ENCODE results near the gene SERPINB5.
"Not testable (repeated sequence)": the region's sequence is repeated elsewhere in the genome, so short reads cannot be mapped to it uniquely, and the experiment has no call there.

Gene SERPINB5

DNA sequence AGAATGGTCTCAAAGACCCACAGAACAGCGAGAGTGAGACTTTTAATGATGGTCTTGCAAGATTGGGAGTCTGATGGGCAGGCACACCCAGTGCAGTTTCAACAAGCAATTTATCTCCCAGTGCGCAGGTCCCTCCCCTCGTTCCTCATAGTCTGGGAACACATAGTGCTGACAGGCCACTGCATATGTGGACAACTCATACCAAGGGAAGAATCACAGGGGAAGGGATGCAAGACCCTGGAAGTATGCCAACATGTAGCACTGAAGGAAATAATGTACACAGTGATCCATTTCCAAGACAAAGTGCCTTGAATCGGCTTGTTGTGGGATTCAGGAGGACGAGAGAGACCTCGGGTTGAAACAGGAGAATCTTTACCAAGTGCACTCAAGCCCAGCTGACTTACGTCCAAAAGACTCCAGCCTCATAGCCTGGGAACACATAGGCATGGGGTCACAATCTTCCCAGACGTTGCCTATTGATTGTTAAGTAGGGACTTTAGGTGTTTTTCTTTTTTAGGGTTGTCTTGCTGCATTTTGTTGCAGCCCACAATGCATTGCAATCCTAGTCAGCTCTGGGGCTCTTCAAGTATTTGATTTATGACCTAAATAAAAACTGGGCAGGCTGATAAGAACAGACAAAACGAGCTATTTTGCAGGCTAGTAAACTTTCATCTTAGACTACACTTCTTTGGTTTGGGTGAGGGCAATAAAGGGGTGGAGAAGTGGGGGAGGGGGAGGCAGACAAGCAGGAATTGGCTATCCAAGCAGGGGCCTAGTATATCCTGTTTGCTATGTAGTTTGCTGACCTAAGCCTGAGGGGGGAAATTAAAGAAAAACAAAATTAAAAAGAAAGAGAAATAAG, 24.7 kb upstream of the SERPINB5 start:
- H3K27ac Mint-ChIP-seq: no peak overlapping the region
- H3K4me1 Mint-ChIP-seq (ENCODE audit: low read depth): no peaks in the 10 kb centered on the region
- H3K36me3 Mint-ChIP-seq (ENCODE audit: low read depth): no peaks in the 10 kb centered on the region
- no peak overlapping the region for H3K4me3 Mint-ChIP-seq
- DNase-seq: no peak
- no peaks in the 10 kb centered on the region for H3K27me3 Mint-ChIP-seq
- no peaks in the 10 kb centered on the region for H3K9me3 Mint-ChIP-seq

DNA sequence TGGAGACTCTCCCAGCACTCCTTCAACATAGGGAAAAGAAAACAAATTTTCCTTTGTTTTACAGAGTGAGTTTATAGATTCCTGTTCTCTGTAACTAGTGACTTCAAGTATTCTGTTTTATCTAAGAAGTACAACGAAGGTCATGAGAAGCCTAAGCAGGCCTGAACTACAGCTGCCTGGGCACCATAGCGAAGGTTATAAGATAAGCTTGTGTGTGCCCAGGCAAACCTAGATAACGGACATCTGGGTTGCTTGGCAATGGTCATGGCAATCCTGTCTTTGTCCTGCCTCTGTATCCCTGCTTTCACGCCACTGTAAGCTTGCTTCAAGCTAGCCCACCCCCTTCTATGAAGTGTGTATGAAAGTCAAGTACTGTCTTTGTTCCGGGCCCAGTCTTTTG, 24.0 kb upstream of the SERPINB5 start:
- H3K4me1 Mint-ChIP-seq (ENCODE audit: low read depth); H3K4me3 Mint-ChIP-seq; DNase-seq; H3K9me3 Mint-ChIP-seq; H3K27ac Mint-ChIP-seq; H3K36me3 Mint-ChIP-seq (ENCODE audit: low read depth); H3K27me3 Mint-ChIP-seq: not testable (repeated sequence)

DNA sequence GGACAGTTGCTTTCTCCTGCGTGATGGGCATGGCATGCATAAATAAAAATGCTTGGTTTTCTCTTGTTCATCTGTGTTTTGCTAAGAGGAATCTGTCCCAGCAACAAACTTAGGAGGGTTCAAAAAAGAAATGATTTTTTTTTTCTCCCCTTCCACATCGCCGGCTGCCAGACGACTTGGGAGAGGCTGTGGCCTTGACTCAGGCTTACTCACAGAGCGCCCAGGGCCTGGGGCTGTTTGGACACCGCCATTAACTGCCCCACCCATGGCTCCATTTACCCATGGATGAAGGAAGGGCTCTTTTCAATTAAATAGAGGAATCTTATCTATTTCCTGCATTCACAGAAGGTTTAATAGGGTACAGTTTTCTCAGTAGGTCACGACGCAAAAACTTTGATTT, 22.3 kb upstream of the SERPINB5 start:
- no peak overlapping the region for H3K27ac Mint-ChIP-seq
- DNase-seq: no peak
- no peaks in the 10 kb centered on the region for H3K4me1 Mint-ChIP-seq (ENCODE audit: low read depth)
- H3K36me3 Mint-ChIP-seq (ENCODE audit: low read depth): no peaks in the 10 kb centered on the region
- H3K4me3 Mint-ChIP-seq: no peak overlapping the region
- no peaks in the 10 kb centered on the region for H3K9me3 Mint-ChIP-seq
- no peaks in the 10 kb centered on the region for H3K27me3 Mint-ChIP-seq

DNA sequence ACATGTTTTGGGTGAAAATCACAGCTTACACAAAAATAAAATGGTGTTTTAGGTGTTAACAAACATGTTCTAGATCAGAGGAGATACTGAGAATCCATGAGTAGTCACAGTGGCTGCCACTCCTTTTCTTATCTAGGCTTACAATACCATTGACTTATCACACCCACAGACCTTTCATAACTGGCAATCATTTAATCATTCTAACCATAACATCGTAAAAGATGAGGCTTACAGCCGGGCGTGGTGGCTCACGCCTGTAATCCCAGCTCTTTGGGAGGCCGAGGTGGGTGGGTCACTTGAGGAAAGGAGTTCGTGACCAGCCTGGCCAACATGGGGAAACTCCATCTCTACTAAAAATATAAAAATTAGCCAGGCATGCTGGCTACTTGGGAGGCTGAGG, 18.8 kb upstream of the SERPINB5 start:
- DNase-seq: no peak
- no peaks in the 10 kb centered on the region for H3K4me1 Mint-ChIP-seq (ENCODE audit: low read depth)
- H3K27me3 Mint-ChIP-seq: peaks cover 3% of the 10 kb centered on the region
- H3K36me3 Mint-ChIP-seq (ENCODE audit: low read depth): no peaks in the 10 kb centered on the region
- no peaks in the 10 kb centered on the region for H3K9me3 Mint-ChIP-seq
- no peak overlapping the region for H3K4me3 Mint-ChIP-seq
- H3K27ac Mint-ChIP-seq: no peak overlapping the region

DNA sequence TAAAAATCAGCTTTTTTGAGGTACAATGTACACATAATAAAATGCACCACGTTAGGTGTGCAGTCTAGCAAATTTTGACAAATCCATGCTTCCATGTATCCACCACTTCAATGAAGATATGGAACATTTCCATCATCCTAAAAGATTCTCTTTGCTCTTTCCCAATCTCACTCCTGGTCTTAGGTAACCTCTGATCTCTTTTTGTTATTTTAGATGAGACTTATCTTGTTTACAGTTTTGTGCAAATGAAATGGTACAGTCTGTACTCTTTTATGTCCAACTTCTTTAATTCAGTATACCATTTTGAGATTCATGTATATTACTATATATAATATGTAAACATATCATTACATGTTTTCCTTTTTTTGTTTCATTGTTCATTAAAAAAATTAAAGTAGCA, 16.3 kb upstream of the SERPINB5 start:
- H3K27me3 Mint-ChIP-seq: peaks cover 21% of the 10 kb centered on the region
- H3K4me3 Mint-ChIP-seq: no peak overlapping the region
- peaks cover 9% of the 10 kb centered on the region for H3K4me1 Mint-ChIP-seq (ENCODE audit: low read depth)
- no peak for DNase-seq
- H3K27ac Mint-ChIP-seq: no peak overlapping the region
- no peaks in the 10 kb centered on the region for H3K36me3 Mint-ChIP-seq (ENCODE audit: low read depth)
- no peaks in the 10 kb centered on the region for H3K9me3 Mint-ChIP-seq

DNA sequence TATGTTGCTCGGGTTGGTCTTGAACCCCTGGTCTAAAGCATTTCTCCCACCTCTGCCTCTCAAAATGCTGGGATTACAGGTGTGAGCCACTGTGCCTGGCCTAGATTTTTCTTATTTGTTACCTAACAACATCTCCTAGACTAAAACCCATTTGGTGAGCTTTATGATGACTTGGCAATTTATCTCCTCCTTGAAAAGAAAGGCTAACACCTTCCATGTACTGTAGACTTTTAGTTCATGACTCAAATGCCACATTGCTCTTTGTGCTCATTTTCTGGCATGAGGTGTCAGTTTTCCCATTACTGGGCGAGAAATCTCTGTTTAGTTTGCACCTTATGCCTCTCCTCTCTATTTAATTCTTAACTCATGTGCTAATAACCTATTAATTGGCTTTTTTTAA, 12.3 kb upstream of the SERPINB5 start:
- Mint-ChIP-seq H3K4me1 (ENCODE audit: low read depth) (peaks cover 9% of the 10 kb centered on the region), H3K27me3 (peaks cover 25% of the 10 kb centered on the region), H3K36me3 (ENCODE audit: low read depth) (no peaks in the 10 kb centered on the region), H3K9me3 (no peaks in the 10 kb centered on the region), H3K27ac (no peak overlapping the region), H3K4me3 (no peak overlapping the region)
- DNase-seq: no peak

DNA sequence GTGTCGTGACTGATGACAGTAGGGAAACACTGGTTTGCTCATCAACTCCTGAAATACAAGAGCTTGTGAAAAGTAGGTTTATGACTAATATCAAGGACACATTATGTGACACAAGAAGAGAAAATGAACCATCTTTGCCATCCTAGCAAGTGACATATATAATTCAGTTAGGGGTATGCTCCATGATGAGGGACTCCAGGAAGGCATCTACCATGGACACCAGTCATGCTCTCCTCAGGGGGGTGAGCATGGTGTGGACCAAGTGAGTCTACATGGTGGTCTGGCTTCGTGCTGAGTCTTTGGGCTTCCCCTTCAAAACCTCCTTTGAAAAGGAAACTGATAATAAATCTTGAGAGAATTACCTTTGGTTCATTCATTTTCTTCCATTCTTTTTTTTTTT, 11.7 kb upstream of the SERPINB5 start:
- no peak for DNase-seq
- Mint-ChIP-seq H3K9me3 (no peaks in the 10 kb centered on the region), H3K27me3 (peaks cover 25% of the 10 kb centered on the region), H3K4me1 (ENCODE audit: low read depth) (peaks cover 9% of the 10 kb centered on the region), H3K4me3 (no peak overlapping the region), H3K27ac (no peak overlapping the region), H3K36me3 (ENCODE audit: low read depth) (no peaks in the 10 kb centered on the region)

DNA sequence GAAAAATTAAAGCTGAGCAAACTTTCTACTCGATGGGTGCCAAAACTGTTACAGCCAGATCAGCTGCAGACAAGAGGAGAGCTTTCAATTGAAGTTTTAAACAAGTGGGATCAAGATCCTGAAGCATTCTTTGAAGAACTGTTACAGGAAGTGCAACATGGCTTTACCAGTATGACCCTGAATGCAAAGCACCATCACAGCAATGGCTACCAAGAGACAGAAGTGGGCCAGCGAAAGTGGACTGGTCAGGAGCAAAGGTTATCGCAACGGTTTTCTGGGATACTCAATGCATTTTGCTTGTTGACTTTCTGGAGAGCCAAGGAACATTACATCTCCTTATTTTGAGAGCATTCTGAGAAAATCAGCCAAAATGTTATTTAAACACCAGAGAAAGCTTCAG, 9.1 kb upstream of the SERPINB5 start:
- H3K27ac Mint-ChIP-seq: no peak overlapping the region
- H3K27me3 Mint-ChIP-seq: peaks cover 25% of the 10 kb centered on the region
- no peak overlapping the region for H3K4me3 Mint-ChIP-seq
- H3K9me3 Mint-ChIP-seq: no peaks in the 10 kb centered on the region
- peaks cover 9% of the 10 kb centered on the region for H3K4me1 Mint-ChIP-seq (ENCODE audit: low read depth)
- no peaks in the 10 kb centered on the region for H3K36me3 Mint-ChIP-seq (ENCODE audit: low read depth)
- no peak for DNase-seq

DNA sequence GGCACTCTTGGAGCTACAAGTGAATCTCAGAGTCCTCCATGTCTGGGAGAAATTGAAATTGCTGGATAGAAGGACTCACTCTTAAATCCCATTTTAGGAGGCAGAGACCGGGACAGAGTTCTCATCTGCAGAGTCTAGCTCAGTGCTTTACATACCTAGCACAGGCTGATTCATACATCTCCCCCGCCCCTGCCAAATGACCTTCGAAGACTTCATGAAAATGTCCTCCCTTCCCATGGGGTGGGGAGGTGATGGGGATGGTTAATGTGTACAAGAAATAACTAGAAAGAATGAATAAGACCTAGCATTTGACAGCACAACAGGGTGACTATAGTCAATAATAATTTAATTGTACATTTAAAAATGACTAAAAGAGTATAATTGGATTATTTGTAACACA, 8.2 kb upstream of the SERPINB5 start:
- no peak for DNase-seq
- no peak overlapping the region for H3K4me3 Mint-ChIP-seq
- no peak overlapping the region for H3K27ac Mint-ChIP-seq
- H3K4me1 Mint-ChIP-seq (ENCODE audit: low read depth): peaks cover 9% of the 10 kb centered on the region
- no peaks in the 10 kb centered on the region for H3K9me3 Mint-ChIP-seq
- H3K27me3 Mint-ChIP-seq: peaks cover 19% of the 10 kb centered on the region
- no peaks in the 10 kb centered on the region for H3K36me3 Mint-ChIP-seq (ENCODE audit: low read depth)

DNA sequence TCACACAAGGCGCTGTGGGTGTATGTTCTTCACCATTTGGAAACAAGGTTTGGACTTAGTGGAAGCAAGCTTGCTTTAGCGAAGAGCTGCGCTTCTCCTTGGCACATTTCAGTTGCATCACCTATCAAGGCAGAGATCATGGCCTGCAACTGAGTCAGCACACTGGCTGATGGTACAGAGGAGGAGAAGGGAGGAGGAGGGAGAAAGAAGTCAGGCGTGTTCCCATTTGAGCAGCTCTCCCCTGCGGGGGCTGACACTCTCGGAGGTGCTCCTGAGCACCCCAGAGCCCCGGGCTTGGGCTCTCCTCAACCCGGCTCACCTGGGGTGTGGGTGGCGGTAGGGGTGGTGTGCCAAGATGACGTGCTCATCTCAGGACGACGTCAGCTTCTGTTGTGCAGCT, 6.0 kb upstream of the SERPINB5 start:
- Mint-ChIP-seq H3K27me3 (peaks cover 10% of the 10 kb centered on the region), H3K27ac (no peak overlapping the region), H3K36me3 (ENCODE audit: low read depth) (no peaks in the 10 kb centered on the region), H3K9me3 (no peaks in the 10 kb centered on the region), H3K4me3 (no peak overlapping the region), H3K4me1 (ENCODE audit: low read depth) (no peaks in the 10 kb centered on the region)
- DNase-seq: no peak

DNA sequence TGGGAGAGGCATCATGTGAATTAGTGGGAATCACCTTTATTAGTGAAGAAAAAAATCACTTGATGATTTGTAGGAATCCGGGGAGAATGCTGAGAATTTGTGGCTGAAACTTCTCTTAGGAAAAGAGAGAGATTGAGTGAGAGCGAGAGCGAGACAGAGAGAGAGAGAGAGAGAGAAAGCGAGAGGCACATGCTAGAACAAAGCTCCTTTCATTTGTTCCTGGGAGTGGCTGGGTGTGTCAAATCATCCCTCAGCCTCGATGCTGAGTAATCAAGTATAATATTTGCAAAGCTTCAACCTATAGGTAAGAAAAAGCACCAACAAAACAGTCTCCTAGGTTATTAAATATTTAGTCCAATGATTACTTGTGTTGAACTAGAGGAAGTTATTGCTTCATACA, 4.4 kb upstream of the SERPINB5 start:
- Mint-ChIP-seq H3K27ac (no peak overlapping the region), H3K4me3 (no peak overlapping the region), H3K9me3 (no peaks in the 10 kb centered on the region), H3K27me3 (peaks cover 10% of the 10 kb centered on the region), H3K36me3 (ENCODE audit: low read depth) (no peaks in the 10 kb centered on the region), H3K4me1 (ENCODE audit: low read depth) (no peaks in the 10 kb centered on the region)
- DNase-seq: no peak

DNA sequence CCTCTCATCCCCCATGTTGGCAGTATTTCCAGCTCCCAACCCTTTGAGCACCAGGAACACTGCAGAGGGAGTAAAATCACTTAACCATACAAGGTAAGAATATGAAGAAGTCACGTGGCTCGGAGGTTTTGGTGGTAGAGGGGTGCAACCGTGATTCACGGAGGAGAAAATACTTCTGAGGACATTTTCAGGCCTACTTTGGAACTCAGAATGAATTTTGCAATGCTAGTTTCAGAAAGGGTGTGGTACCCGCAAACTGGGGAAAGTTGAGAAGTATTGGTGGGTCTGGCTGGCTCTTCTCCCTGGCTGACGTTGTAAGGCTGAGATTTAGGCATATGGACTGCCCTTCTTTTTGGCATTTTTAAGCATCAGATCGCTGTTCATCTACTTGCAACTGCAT, 442 bp downstream of the SERPINB5 start:
- no peak for DNase-seq

DNA sequence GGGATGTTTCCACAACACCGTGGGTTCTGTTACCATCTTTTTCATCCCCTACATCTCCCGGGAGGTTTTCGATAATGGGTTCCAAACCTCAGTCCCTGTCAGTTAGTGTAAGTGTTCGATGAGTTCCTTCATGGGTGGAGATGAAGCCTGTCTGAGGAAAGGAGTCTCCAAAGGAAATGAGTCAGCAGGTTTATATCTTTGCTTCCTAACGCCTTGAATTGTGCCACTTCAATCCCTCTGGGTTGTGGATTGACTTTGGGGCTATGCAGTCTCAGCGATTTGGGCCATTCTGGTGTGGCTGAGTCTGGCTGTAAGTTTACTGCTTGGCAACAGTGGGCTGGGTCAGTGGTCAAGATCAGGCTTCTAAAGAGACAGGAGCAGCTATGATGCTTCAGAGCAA, 1.2 kb downstream of the SERPINB5 start:
- H3K4me1 Mint-ChIP-seq (ENCODE audit: low read depth): no peaks in the 10 kb centered on the region
- DNase-seq: no peak
- H3K9me3 Mint-ChIP-seq: no peaks in the 10 kb centered on the region
- H3K36me3 Mint-ChIP-seq (ENCODE audit: low read depth): no peaks in the 10 kb centered on the region
- peaks cover 11% of the 10 kb centered on the region for H3K27me3 Mint-ChIP-seq
- H3K27ac Mint-ChIP-seq: no peak overlapping the region
- H3K4me3 Mint-ChIP-seq: no peak overlapping the region

More for the DNA sequence above, 442 bp downstream of the SERPINB5 start:
- Mint-ChIP-seq H3K4me1 (ENCODE audit: low read depth) (no peaks in the 10 kb centered on the region), H3K4me3 (no peak overlapping the region), H3K36me3 (ENCODE audit: low read depth) (no peaks in the 10 kb centered on the region), H3K27me3 (peaks cover 11% of the 10 kb centered on the region), H3K27ac (no peak overlapping the region), H3K9me3 (no peaks in the 10 kb centered on the region)

DNA sequence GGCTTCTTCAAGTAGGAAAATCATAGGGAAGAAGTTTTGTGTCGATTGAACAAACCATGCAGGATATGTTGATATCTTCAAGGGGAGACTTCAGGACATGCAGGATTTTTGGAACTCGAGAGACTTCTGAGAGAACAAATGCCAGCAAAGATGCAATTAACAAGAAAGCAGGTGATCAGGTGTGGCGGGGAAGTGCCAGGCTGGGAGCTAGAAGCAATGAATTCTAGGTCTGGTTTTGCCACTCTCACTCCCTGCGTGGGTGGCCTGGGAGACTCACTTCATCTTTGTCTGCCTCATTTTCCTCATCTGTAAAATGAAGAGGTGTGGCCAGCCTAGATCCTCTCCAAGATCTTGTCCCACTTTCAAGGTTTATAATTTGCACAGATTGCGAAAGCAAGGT, 3.1 kb downstream of the SERPINB5 start:
- Mint-ChIP-seq H3K9me3 (no peaks in the 10 kb centered on the region), H3K27me3 (peaks cover 14% of the 10 kb centered on the region), H3K27ac (no peak overlapping the region), H3K4me3 (no peak overlapping the region), H3K4me1 (ENCODE audit: low read depth) (no peaks in the 10 kb centered on the region), H3K36me3 (ENCODE audit: low read depth) (no peaks in the 10 kb centered on the region)
- no peak for DNase-seq

DNA sequence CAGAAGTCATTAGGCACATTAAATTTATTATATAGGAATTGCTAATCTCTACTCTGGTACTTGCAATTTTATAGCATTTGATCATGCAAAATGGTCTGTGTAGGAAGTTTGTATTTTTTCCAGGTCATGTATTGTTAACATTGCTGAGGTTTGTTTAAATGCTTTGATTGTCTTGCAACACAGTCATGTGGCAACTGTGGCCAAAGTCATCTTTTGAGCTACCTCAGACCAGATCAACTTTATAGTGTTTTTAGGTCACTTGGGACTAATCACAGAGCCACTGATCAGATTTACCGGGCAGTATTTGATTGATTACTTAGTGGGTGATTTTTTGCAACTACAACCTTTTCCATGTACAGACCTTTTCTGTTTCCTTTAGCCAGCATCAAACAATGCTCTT, 3.7 kb downstream of the SERPINB5 start:
- H3K4me3 Mint-ChIP-seq: no peak overlapping the region
- H3K9me3 Mint-ChIP-seq: no peaks in the 10 kb centered on the region
- H3K27me3 Mint-ChIP-seq: peaks cover 13% of the 10 kb centered on the region
- H3K4me1 Mint-ChIP-seq (ENCODE audit: low read depth): no peaks in the 10 kb centered on the region
- no peak overlapping the region for H3K27ac Mint-ChIP-seq
- DNase-seq: no peak
- no peaks in the 10 kb centered on the region for H3K36me3 Mint-ChIP-seq (ENCODE audit: low read depth)

DNA sequence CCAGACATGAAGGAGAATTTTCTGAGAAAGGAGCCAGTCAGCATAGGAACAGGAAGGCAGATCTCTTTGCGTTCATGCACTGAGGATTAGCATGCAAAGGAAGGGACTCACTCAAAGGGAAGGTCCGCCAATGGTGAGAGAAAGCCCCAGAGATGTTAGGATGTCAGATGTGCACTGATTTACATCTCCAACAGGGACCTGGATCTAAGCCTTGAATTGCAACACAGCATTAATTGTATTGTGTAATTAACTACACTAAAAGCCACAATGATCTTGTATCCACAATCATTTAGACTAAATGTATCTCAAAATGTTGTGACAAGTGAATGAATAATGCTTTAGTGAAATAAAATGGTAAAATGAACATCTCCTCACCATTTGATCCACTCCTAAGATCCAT, 4.2 kb downstream of the SERPINB5 start:
- no peaks in the 10 kb centered on the region for H3K36me3 Mint-ChIP-seq (ENCODE audit: low read depth)
- no peak overlapping the region for H3K27ac Mint-ChIP-seq
- no peak for DNase-seq
- H3K4me3 Mint-ChIP-seq: no peak overlapping the region
- H3K4me1 Mint-ChIP-seq (ENCODE audit: low read depth): no peaks in the 10 kb centered on the region
- H3K9me3 Mint-ChIP-seq: no peaks in the 10 kb centered on the region
- peaks cover 14% of the 10 kb centered on the region for H3K27me3 Mint-ChIP-seq

Data from activated T-cell treated with anti-CD3 and anti-CD28 coated beads, Interleukin-2, amount 50 U/mL, for 24 hours (primary cell).